DND-41 (cell line): ENCODE data around the gene CCDC106.

ENCODE experiments used
- CTCF ChIP-seq: IDR thresholded peaks from 2 replicates; pipeline ENCODE4 v1.5.1; 2012; ENCODE audit warnings: borderline replicate concordance, low read length, moderate library complexity, mild to moderate bottlenecking; ENCODE audit not compliant: poor library complexity, severe bottlenecking; ENCODE audit errors: extremely low read depth
- EZH2 ChIP-seq: IDR thresholded peaks from 3 replicates; pipeline ENCODE4 v1.6.1; 2012; ENCODE audit warnings: borderline replicate concordance, low read depth, mild to moderate bottlenecking, moderate library complexity, low read length, inconsistent platforms; ENCODE audit not compliant: severe bottlenecking

- no peak for TF ChIP-seq EZH2
- no peak for TF ChIP-seq CTCF
Observed at GRCh38 chr19:55699221-55699620, 51.2 kb downstream of the CCDC106 start.
